Measurements from ENCODE around the gene STYK1. TPM values are rescaled to one million over a fixed set of nuclear protein-coding genes. Genes with fewer than 3 reads are reported as not detected.

STYK1 gene
- total RNA-seq, 1 donor = 0.86 TPM

- peak; percentile 94 for DNase-seq (ENCODE audit: low read depth)
- TF ChIP-seq CTCF (IDR thresholded peaks at IDR 0.05; ENCODE audit: insufficient read depth, low read depth, low read length) = no peak
- H3K4me3 ChIP-seq (ENCODE audit: low read depth, low read length) = peak overlapping the region; percentile 42
Measured at GRCh38 chr12:10718279-10718821, 44.5 kb upstream of the STYK1 start.

- peak; percentile 71 for DNase-seq (ENCODE audit: low read depth)
- no peak overlapping the region for H3K4me3 ChIP-seq (ENCODE audit: low read depth, low read length)
- no peak for TF ChIP-seq CTCF (IDR thresholded peaks at IDR 0.05; ENCODE audit: insufficient read depth, low read depth, low read length)
Measured at GRCh38 chr12:10717410-10717809, 43.6 kb upstream of the STYK1 start.

- peak overlapping the region; percentile 30 for H3K4me3 ChIP-seq (ENCODE audit: low read depth, low read length)
- peak; percentile 98 for DNase-seq (ENCODE audit: low read depth)
- TF ChIP-seq CTCF (IDR thresholded peaks at IDR 0.05; ENCODE audit: insufficient read depth, low read depth, low read length) = no peak
Measured at GRCh38 chr12:10716704-10717315, 43.0 kb upstream of the STYK1 start.

GRCh38 chr12:10716277-10716676, 42.4 kb upstream of the STYK1 start:
- DNase-seq (ENCODE audit: low read depth) = peak; percentile 31
- no peak for TF ChIP-seq CTCF (IDR thresholded peaks at IDR 0.05; ENCODE audit: insufficient read depth, low read depth, low read length)
- H3K4me3 ChIP-seq (ENCODE audit: low read depth, low read length) = peak overlapping the region; percentile 30

- TF ChIP-seq CTCF (IDR thresholded peaks at IDR 0.05; ENCODE audit: insufficient read depth, low read depth, low read length) = no peak
- no peak for DNase-seq (ENCODE audit: low read depth)
- H3K4me3 ChIP-seq (ENCODE audit: low read depth, low read length) = no peak overlapping the region
Measured at GRCh38 chr12:10715491-10715890, 41.6 kb upstream of the STYK1 start.

- H3K4me3 ChIP-seq (ENCODE audit: low read depth, low read length) = no peak overlapping the region
- DNase-seq (ENCODE audit: low read depth) = no peak
- TF ChIP-seq CTCF (IDR thresholded peaks at IDR 0.05; ENCODE audit: insufficient read depth, low read depth, low read length) = no peak
Measured at GRCh38 chr12:10709808-10710207, 36.0 kb upstream of the STYK1 start.

GRCh38 chr12:10708862-10709261, 35.0 kb upstream of the STYK1 start:
- no peak for DNase-seq (ENCODE audit: low read depth)
- TF ChIP-seq CTCF (IDR thresholded peaks at IDR 0.05; ENCODE audit: insufficient read depth, low read depth, low read length) = no peak
- no peak overlapping the region for H3K4me3 ChIP-seq (ENCODE audit: low read depth, low read length)

Measured in fibroblast of villous mesenchyme (primary cell).